Measurements from ENCODE around the gene P2RX6.
A peak's percentile ranks its signal among the peaks of the same experiment; 100 is the strongest.

The P2RX6 gene

DNA sequence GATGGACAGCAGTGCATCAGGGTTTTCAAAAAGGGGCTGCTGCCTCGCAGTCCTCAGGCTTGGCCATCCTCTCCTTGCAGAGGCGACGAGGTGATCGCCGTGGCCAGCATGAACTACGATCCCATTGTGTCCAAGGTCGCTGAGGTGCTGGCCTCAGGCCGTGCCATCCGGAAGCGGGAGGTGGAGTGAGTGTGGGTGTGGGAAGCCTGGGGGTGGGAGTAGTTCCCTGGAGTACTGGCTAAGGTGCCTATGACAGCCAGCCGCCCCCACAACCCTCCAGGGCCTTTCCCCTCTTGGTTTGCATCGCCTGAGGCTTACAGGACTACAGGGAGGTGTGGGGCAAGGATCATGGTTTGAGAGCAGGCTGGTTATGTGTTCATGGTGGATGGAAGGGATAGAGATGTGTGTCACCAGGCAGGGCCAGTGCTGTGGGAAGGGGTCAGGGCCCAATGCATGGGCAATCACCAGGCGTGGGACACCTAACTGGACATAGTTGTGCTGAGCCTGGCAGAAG, 35.0 kb upstream of the P2RX6 start:
- DNase-seq (ENCODE audit: low read depth in 2 of 2), result no peak

- DNase-seq (ENCODE audit: low read depth in 2 of 2), result no peak
Measured at GRCh38 chr22:20980523-20980922, 34.4 kb upstream of the P2RX6 start.

GRCh38 chr22:20980938-20981722, 33.8 kb upstream of the P2RX6 start:
- no peak for DNase-seq (ENCODE audit: low read depth in 2 of 2)

- peak; percentile 45 to 62 for DNase-seq (ENCODE audit: low read depth in 2 of 2)
Measured at GRCh38 chr22:20981787-20982562, 33.0 kb upstream of the P2RX6 start, which contains the start of gene LZTR1. TSS of gene LZTR1 (plus strand) at chr22:20982297. CDS start at chr22:20982372, 75 bp downstream.

GRCh38 chr22:20982563-20982882, 32.4 kb upstream of the P2RX6 start:
- DNase-seq (ENCODE audit: low read depth in 2 of 2), result no peak

- no peak for DNase-seq (ENCODE audit: low read depth in 2 of 2)
Measured at GRCh38 chr22:20983081-20983771, 31.7 kb upstream of the P2RX6 start.

DNA sequence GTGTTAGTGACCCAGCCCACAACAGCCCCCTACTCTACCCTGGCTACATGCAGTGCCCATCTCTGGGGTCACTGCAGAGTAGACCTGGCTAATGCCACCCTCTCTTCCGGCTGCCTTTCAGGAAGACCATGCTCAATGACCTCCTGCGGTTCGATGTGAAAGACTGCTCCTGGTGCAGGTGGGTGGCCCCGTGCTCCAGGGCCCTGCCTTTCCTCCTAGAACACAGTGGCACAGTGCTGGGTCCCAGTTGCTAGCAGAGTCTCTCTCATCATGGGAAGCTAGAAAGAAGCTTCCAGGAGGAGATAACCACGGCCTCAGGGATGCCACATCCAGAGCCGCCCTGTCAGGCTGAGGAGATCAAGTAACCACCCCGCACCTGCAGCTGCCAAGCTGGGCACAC, 29.2 kb upstream of the P2RX6 start:
- DNase-seq (ENCODE audit: low read depth in 2 of 2), result no peak

GRCh38 chr22:20986365-20986764, 28.6 kb upstream of the P2RX6 start:
- no peak for DNase-seq (ENCODE audit: low read depth in 2 of 2)

DNA sequence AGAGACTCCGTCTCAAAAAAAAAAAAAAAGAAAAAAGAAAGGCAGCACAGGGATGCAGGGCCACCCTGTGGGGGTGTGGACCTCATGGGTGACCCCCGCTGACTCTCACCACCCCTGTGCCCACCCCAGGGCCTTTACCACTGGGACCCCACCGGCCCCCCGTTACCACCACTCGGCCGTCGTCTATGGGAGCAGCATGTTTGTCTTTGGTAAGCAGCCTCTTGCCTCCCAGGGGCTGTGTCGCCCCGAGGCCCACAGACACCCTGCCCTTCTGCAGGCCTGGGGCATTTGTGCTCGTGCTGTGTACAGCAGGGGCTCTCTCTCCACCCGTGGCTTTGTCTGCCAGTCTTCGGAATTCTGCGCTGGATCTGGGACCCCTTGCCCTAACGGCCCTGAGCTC, 27.6 kb upstream of the P2RX6 start:
- DNase-seq (ENCODE audit: low read depth in 2 of 2), result no peak

GRCh38 chr22:20988573-20989322, 26.2 kb upstream of the P2RX6 start:
- DNase-seq (ENCODE audit: low read depth in 2 of 2), result no peak

- DNase-seq (ENCODE audit: low read depth in 2 of 2), result no peak
Measured at GRCh38 chr22:20989323-20990138, 25.4 kb upstream of the P2RX6 start.

DNA sequence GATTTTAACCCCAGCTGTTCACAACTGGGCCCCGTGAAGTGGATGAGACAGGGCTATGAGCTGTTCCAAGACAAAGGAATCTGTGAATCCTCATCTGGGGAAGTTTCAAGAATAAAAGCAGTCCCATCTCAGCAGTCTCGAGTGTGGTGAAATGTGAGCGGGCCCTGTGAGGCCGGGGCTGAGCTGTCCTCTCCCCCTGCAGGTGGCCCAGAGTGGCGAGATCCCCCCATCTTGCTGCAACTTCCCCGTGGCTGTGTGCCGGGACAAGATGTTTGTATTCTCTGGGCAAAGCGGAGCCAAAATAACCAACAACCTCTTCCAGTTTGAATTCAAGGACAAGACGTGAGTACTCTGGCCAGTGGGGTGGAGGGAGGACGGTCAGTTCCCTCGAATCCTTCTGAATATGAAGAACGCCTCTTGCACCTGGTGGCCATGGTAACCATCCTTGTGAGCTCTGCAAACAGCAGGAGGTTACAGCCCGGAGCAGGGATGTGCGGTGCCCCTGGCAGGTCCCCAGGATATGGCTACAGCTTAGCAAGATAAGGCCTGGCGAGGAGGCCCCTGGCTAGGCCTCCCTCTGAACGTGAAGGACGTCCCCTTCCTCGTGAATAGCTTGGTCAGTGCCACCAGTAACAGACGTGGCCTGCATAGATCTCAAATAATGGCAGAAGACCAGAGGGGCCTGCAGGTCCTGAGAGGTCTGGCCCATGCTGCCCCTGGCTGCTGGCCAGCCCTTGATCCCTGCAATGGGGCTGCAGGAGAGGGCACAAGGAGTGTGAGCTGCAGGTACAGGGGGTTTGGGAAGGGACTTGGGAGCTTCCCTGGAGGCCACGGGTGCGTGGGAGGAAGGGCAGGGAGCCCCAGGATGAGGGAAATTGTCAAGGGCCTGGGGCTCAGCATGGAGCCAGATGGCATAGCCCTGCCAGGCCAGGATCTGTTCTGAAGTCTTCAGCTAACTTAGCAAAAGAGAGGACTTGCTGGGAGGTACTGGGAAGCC, 24.5 kb upstream of the P2RX6 start:
- no peak for DNase-seq (ENCODE audit: low read depth in 2 of 2)

- DNase-seq (ENCODE audit: low read depth in 2 of 2), result no peak
Measured at GRCh38 chr22:20991252-20992055, 23.5 kb upstream of the P2RX6 start.

DNA sequence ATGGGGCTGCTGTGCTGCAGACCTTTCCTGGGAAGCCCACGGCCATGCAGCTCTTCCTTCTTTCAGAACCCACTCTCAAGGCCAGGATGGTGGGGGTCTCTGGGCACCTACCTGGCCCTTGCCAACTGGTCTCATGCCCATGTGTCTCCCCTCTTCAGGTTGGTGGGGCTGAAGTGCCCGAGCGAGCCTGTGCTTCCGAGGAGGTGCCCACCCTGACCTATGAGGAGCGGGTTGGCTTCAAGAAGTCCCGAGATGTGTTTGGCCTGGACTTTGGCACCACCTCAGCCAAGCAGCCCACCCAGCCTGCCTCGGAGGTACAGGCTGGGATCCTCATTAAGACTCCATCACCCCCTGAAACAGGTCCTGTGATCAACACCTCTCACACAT, 22.9 kb upstream of the P2RX6 start:
- no peak for DNase-seq (ENCODE audit: low read depth in 2 of 2)

- DNase-seq (ENCODE audit: low read depth in 2 of 2), result no peak
Measured at GRCh38 chr22:20992456-20993303, 22.3 kb upstream of the P2RX6 start.

GRCh38 chr22:20993304-20994127, 21.4 kb upstream of the P2RX6 start:
- DNase-seq (ENCODE audit: low read depth in 2 of 2), result no peak

Measured in stimulated activated CD4-positive, alpha-beta T cell treated with anti-CD3 and anti-CD28 coated beads, Interleukin-15, amount 100 ng/mL, for 48 hours (primary cell).